Ishikawa (cell line): Measurements from ENCODE around the gene FGF14.

ENCODE experiments used
- RAD21 ChIP-seq: IDR thresholded peaks from 2 replicates; pipeline ENCODE4 v1.6.1; 2012; ENCODE audit warnings: low read depth
- TAF1 ChIP-seq: IDR thresholded peaks from 2 replicates; pipeline ENCODE4 v1.6.1; 2012; ENCODE audit warnings: low read depth, mild to moderate bottlenecking
- USF1 ChIP-seq: IDR thresholded peaks from 2 replicates; pipeline ENCODE4 v1.6.1; 2012

GRCh38 chr13:101746513-101746912, 655.3 kb downstream of the FGF14 start:
- TF ChIP-seq TAF1 = no peak
- no peak for TF ChIP-seq USF1
- no peak for TF ChIP-seq RAD21
